OCI-LY1 (cell line): ENCODE data around the gene GDPD4.

Experiments used
- H2AFZ ChIP-seq: fragments of 200-600 bp; sonication (generic), shearing (Covaris generic); 2 replicates; pipeline ENCODE4 v1.6.0; 2014; ENCODE audit warnings: antibody characterized with exemption, mild to moderate bottlenecking, low read length
- H3F3A ChIP-seq: fragments of 200-600 bp; sonication (generic), shearing (Covaris generic); 2 replicates; pipeline ENCODE4 v1.6.0; 2014; ENCODE audit warnings: mild to moderate bottlenecking, antibody characterized with exemption, low read length, moderate library complexity; ENCODE audit not compliant: insufficient read depth
- H3K27ac ChIP-seq: fragments of 200-600 bp; sonication (generic); 2 replicates; pipeline ENCODE4 v1.5.1; 2014; ENCODE audit warnings: low read length, mixed run types, mild to moderate bottlenecking, low read depth; ENCODE audit not compliant: poor library complexity, severe bottlenecking
- H3K27me3 ChIP-seq: fragments of 200-600 bp; sonication (generic); 2 replicates; pipeline ENCODE4 v1.6.0; 2014; ENCODE audit warnings: antibody characterized with exemption, mild to moderate bottlenecking, low read length, moderate library complexity; ENCODE audit not compliant: insufficient read depth
- H3K36me3 ChIP-seq: fragments of 200-600 bp; sonication (generic); 2 replicates; pipeline ENCODE4 v1.6.1; 2014; ENCODE audit warnings: mild to moderate bottlenecking, antibody characterized with exemption, low read length, moderate library complexity, mixed read lengths; ENCODE audit not compliant: insufficient read depth
- H3K4me1 ChIP-seq: fragments of 200-600 bp; sonication (generic); 2 replicates; pipeline ENCODE4 v1.5.1; 2014; ENCODE audit warnings: mild to moderate bottlenecking, low read length, moderate library complexity; ENCODE audit not compliant: insufficient read depth, severe bottlenecking
- H3K4me2 ChIP-seq: fragments of 200-600 bp; sonication (generic), shearing (Covaris generic); 2 replicates; pipeline ENCODE4 v1.6.1; 2014; ENCODE audit warnings: low read length
- H3K4me3 ChIP-seq: fragments of 200-600 bp; sonication (generic); 2 replicates; pipeline ENCODE4 v1.5.1; 2014; ENCODE audit warnings: low read length, low read depth, mild to moderate bottlenecking, mixed read lengths; ENCODE audit not compliant: poor library complexity, severe bottlenecking
- H3K79me2 ChIP-seq: fragments of 200-600 bp; shearing (Covaris generic); 2 replicates; pipeline ENCODE4 v1.6.1; 2016; ENCODE audit warnings: mixed run types, low read length, mixed read lengths; ENCODE audit not compliant: insufficient read depth
- H3K9ac ChIP-seq: fragments of 200-600 bp; sonication (generic), shearing (Covaris generic); 2 replicates; pipeline ENCODE4 v1.6.1; 2014; ENCODE audit warnings: mild to moderate bottlenecking, low read length, mixed read lengths
- H3K9me2 ChIP-seq: fragments of 200-600 bp; sonication (generic), shearing (Covaris generic); 2 replicates; pipeline ENCODE4 v1.6.1; 2014; ENCODE audit warnings: low read depth, mild to moderate bottlenecking, low read length, mixed read lengths
- H3K9me3 ChIP-seq: fragments of 200-600 bp; shearing (Covaris generic); 2 replicates; pipeline ENCODE4 v1.6.1; 2014; ENCODE audit warnings: low read length, mixed read lengths
- H4K20me1 ChIP-seq: fragments of 200-600 bp; sonication (generic), shearing (Covaris generic); 2 replicates; pipeline ENCODE4 v1.6.0; 2016; ENCODE audit warnings: mild to moderate bottlenecking, low read length; ENCODE audit not compliant: insufficient read depth
- CTCF ChIP-seq: fragments of 200-600 bp; sonication (generic), shearing (Covaris generic); IDR thresholded peaks from 2 replicates; pipeline ENCODE4 v1.5.1; 2017; ENCODE audit warnings: mild to moderate bottlenecking, antibody characterized with exemption, low read length, moderate library complexity, mixed read lengths
- EZH2 ChIP-seq: fragments of 200-600 bp; sonication (generic), shearing (Covaris generic); IDR thresholded peaks from 2 replicates; pipeline ENCODE4 v1.8.0; 2017; ENCODE audit warnings: borderline replicate concordance, mixed run types, mild to moderate bottlenecking, antibody characterized with exemption, low read length, moderate library complexity, mixed read lengths

Gene GDPD4

GRCh38 chr11:77171885-77172665 lies 129.4 kb downstream of the GDPD4 start:
- no peak overlapping the region for H3K4me3 ChIP-seq
- H3K27ac ChIP-seq: no peak overlapping the region
- H3K36me3 ChIP-seq: no peaks in the 10 kb centered on the region
- H3K9me3 ChIP-seq: no peaks in the 10 kb centered on the region
- H2AFZ ChIP-seq: no peak overlapping the region
- no peak overlapping the region for H3K4me2 ChIP-seq
- TF ChIP-seq EZH2 (no peak), CTCF (no peak)
- H4K20me1 ChIP-seq: no peaks in the 10 kb centered on the region
- H3F3A ChIP-seq: no peaks in the 10 kb centered on the region
- H3K27me3 ChIP-seq: no peaks in the 10 kb centered on the region
- no peaks in the 10 kb centered on the region for H3K79me2 ChIP-seq
- no peaks in the 10 kb centered on the region for H3K9me2 ChIP-seq
- no peak overlapping the region for H3K9ac ChIP-seq
- no peaks in the 10 kb centered on the region for H3K4me1 ChIP-seq

- Histone ChIP-seq H3F3A (no peaks in the 10 kb centered on the region), H2AFZ (no peak overlapping the region)
- TF ChIP-seq EZH2 (no peak), CTCF (no peak)
These were observed 130.2 kb downstream of the GDPD4 start for GRCh38 chr11:77171254-77171653.

GRCh38 chr11:77170107-77170506 lies 131.4 kb downstream of the GDPD4 start:
- Histone ChIP-seq H3K9me2 (no peaks in the 10 kb centered on the region), H3F3A (no peaks in the 10 kb centered on the region), H3K9ac (no peak overlapping the region), H3K79me2 (no peaks in the 10 kb centered on the region), H3K27me3 (no peaks in the 10 kb centered on the region), H3K36me3 (no peaks in the 10 kb centered on the region), H3K4me3 (no peak overlapping the region), H4K20me1 (no peaks in the 10 kb centered on the region), H3K9me3 (no peaks in the 10 kb centered on the region), H2AFZ (no peak overlapping the region), H3K4me1 (no peaks in the 10 kb centered on the region), H3K4me2 (no peak overlapping the region), H3K27ac (no peak overlapping the region)
- TF ChIP-seq EZH2 (no peak), CTCF (no peak)

More at GRCh38 chr11:77171254-77171653, 130.2 kb downstream of the GDPD4 start:
- Histone ChIP-seq H4K20me1 (no peaks in the 10 kb centered on the region), H3K36me3 (no peaks in the 10 kb centered on the region), H3K4me3 (no peak overlapping the region), H3K9me3 (no peaks in the 10 kb centered on the region), H3K27me3 (no peaks in the 10 kb centered on the region), H3K9ac (no peak overlapping the region), H3K4me1 (no peaks in the 10 kb centered on the region), H3K27ac (no peak overlapping the region), H3K79me2 (no peaks in the 10 kb centered on the region), H3K4me2 (no peak overlapping the region), H3K9me2 (no peaks in the 10 kb centered on the region)
